Measurements from ENCODE around the gene WDFY3. TPM values are rescaled to one million over a fixed set of nuclear protein-coding genes. Genes with fewer than 3 reads are reported as not detected.

Gene WDFY3
- polyA plus RNA-seq, 2 of the 4 experiments (the other 2 are of a cell fraction): 6.6 to 25.1 TPM

- no peak for TF ChIP-seq NR3C1 (IDR thresholded peaks at IDR 0.05)
- no peak for TF ChIP-seq RAD21 (conservative IDR thresholded peaks at IDR 0.05 in 1 of 2, IDR thresholded peaks at IDR 0.05 in 1 of 2)
- TF ChIP-seq FOSL2 (IDR thresholded peaks at IDR 0.05): no peak
- no peak for TF ChIP-seq FOSL2 (CRISPR knock-in tag; IDR thresholded peaks at IDR 0.05)
- TF ChIP-seq CHD2 (IDR thresholded peaks at IDR 0.05; ENCODE audit: low read length, partially characterized antibody): no peak
- TF ChIP-seq BCL3 (IDR thresholded peaks at IDR 0.05): no peak
- TF ChIP-seq EHMT2 (IDR thresholded peaks at IDR 0.05; ENCODE audit: low read depth): no peak
- no peak for TF ChIP-seq HEYL (CRISPR knock-in tag; IDR thresholded peaks at IDR 0.05)
- no peak for TF ChIP-seq JUNB (IDR thresholded peaks at IDR 0.05)
- TF ChIP-seq CHD4 (IDR thresholded peaks at IDR 0.05; ENCODE audit: borderline replicate concordance): no peak
- no peak for TF ChIP-seq MAZ (IDR thresholded peaks at IDR 0.05; ENCODE audit: borderline replicate concordance, low read depth, low read length)
- TF ChIP-seq KDM1A (IDR thresholded peaks at IDR 0.05; ENCODE audit: low read depth): no peak
- no peak for TF ChIP-seq TFCP2L1 (CRISPR knock-in tag; IDR thresholded peaks at IDR 0.05)
- Histone ChIP-seq H3K4me3 (no peak overlapping the region), H3K27ac (no peak overlapping the region), H3K9me3 (no peaks in the 10 kb centered on the region), H3K4me1 (no peaks in the 10 kb centered on the region), H3K4me2 (no peak overlapping the region)
- FAIRE-seq (no peak), ATAC-seq (no peak), DNase-seq (ENCODE audit: low read depth in 1 of 2, low spot score in 1 of 2) (no peak)
- ChIA-PET CTCF (no interaction called here), POLR2A (no interaction called here)
- WGBS (ENCODE audit: missing lambda C conversion rate): 94% methylated on average over 4 of the region's 4 CpGs
Measured at GRCh38 chr4:84908876-84909275, 57.6 kb downstream of the WDFY3 start.

- FAIRE-seq (no peak), ATAC-seq (no peak), DNase-seq (ENCODE audit: low read depth in 1 of 2, low spot score in 1 of 2) (no peak)
- TF ChIP-seq JUNB (IDR thresholded peaks at IDR 0.05) (no peak), NR3C1 (IDR thresholded peaks at IDR 0.05) (no peak)
- H3K4me1 ChIP-seq: no peaks in the 10 kb centered on the region
- POLR2A ChIA-PET: interaction anchor here (0.6 kb wide), 1 partner anchor 113 kb away, joined by 6 read pairs; no protein-coding TSS in a partner anchor
- WGBS (ENCODE audit: missing lambda C conversion rate): 90% methylated on average over 3 of the region's 3 CpGs
- no peak overlapping the region for H3K4me3 ChIP-seq
- no peaks in the 10 kb centered on the region for H3K9me3 ChIP-seq
- H3K27ac ChIP-seq: no peak overlapping the region
- CTCF ChIA-PET: interaction anchor here (0.6 kb wide), 1 partner anchor 64 kb away, joined by 3 read pairs; no protein-coding TSS in a partner anchor
- no peak overlapping the region for H3K4me2 ChIP-seq
Measured at GRCh38 chr4:84907145-84907544, 59.3 kb downstream of the WDFY3 start.

GRCh38 chr4:84905646-84906045 is 60.8 kb downstream of the WDFY3 start:
- TF ChIP-seq RARB (CRISPR knock-in tag; IDR thresholded peaks at IDR 0.05): no peak
- TF ChIP-seq TP53 (CRISPR knock-in tag; IDR thresholded peaks at IDR 0.05): no peak
- no peak for TF ChIP-seq BHLHE40 (IDR thresholded peaks at IDR 0.05; ENCODE audit: low read depth, low read length)
- ChIA-PET CTCF (no interaction called here), POLR2A (no interaction called here)
- H3K9me3 ChIP-seq: no peaks in the 10 kb centered on the region
- no peak overlapping the region for H3K4me3 ChIP-seq
- DNase-seq (ENCODE audit: low read depth in 1 of 2, low spot score in 1 of 2): no peak
- FAIRE-seq: no peak
- no peak overlapping the region for H3K27ac ChIP-seq
- ATAC-seq: no peak
- H3K4me2 ChIP-seq: no peak overlapping the region
- H3K4me1 ChIP-seq: no peaks in the 10 kb centered on the region
- 96% methylated on average over 2 of the region's 2 CpGs for WGBS (ENCODE audit: missing lambda C conversion rate)

GRCh38 chr4:84901740-84902281 is 64.7 kb downstream of the WDFY3 start:
- H3K27ac ChIP-seq: no peak overlapping the region
- H3K4me3 ChIP-seq: no peak overlapping the region
- CTCF ChIA-PET: no interaction called here
- no peaks in the 10 kb centered on the region for H3K9me3 ChIP-seq
- no peaks in the 10 kb centered on the region for H3K4me1 ChIP-seq
- no peak for TF ChIP-seq CHD4 (IDR thresholded peaks at IDR 0.05; ENCODE audit: borderline replicate concordance)
- no peak for TF ChIP-seq ZFP36 (IDR thresholded peaks at IDR 0.05; ENCODE audit: borderline replicate concordance, partially characterized antibody)
- TF ChIP-seq GATA3 (IDR thresholded peaks at IDR 0.05; ENCODE audit: borderline replicate concordance): no peak
- DNase-seq (ENCODE audit: low read depth in 1 of 2, low spot score in 1 of 2): no peak
- no peak overlapping the region for H3K4me2 ChIP-seq
- WGBS (ENCODE audit: missing lambda C conversion rate): 91% methylated on average over 3 of the region's 3 CpGs
- no peak for ATAC-seq
- no peak for FAIRE-seq
- POLR2A ChIA-PET: no interaction called here
